ENCODE data around the gene TSPAN10. TPM values are rescaled to one million over a fixed set of nuclear protein-coding genes. Genes with fewer than 3 reads are reported as not detected.

The TSPAN10 gene
- total and polyA plus RNA-seq, 2 of the 13 experiments (the other 11 are each of a cell fraction or from before 2014, with no cell fraction given): 0.54 to 0.75 TPM

- TF ChIP-seq EZH2 (conservative IDR thresholded peaks at IDR 0.05; ENCODE audit: low read depth, low read length) (no peak), BRCA1 (CRISPR knock-in tag; IDR thresholded peaks at IDR 0.05) (peak; percentile 55; the same call in 1 of the 2 replicates), HMGXB4 (CRISPR knock-in tag; IDR thresholded peaks at IDR 0.05; ENCODE audit: borderline replicate concordance in 1 of 2, low read depth in 1 of 2) (peak; percentile 80 to 89; a peak in 3 of 4 replicates), ZBTB44 (CRISPR knock-in tag; IDR thresholded peaks at IDR 0.05) (no peak; the same call in 1 of the 2 replicates), RAD51 (IDR thresholded peaks at IDR 0.05; ENCODE audit: borderline replicate concordance) (no peak), HNRNPUL1 (IDR thresholded peaks at IDR 0.05; ENCODE audit: low read depth, low read length) (no peak; the same call in 1 of the 2 replicates), ZNF724P (CRISPR knock-in tag; IDR thresholded peaks at IDR 0.05; ENCODE audit: borderline replicate concordance) (peak; percentile 86; the same call in 1 of the 2 replicates), CREB1 (IDR thresholded peaks at IDR 0.05) (peak; percentile 79), CREB1 (CRISPR knock-in tag; IDR thresholded peaks at IDR 0.05) (no peak), MAFF (IDR thresholded peaks at IDR 0.05; ENCODE audit: low read depth, low read length) (no peak), ATF1 (CRISPR knock-in tag; IDR thresholded peaks at IDR 0.05) (no peak), ISX (CRISPR knock-in tag; conservative IDR thresholded peaks at IDR 0.05) (0 out of 2 replicates have a peak, but pooled peaks have one; percentile 41), THAP11 (CRISPR knock-in tag; IDR thresholded peaks at IDR 0.05) (peak; percentile 95), ZNF138 (CRISPR knock-in tag; IDR thresholded peaks at IDR 0.05; ENCODE audit: low read depth) (peak; percentile 99), FOSL2 (CRISPR knock-in tag; IDR thresholded peaks at IDR 0.05) (peak; percentile 39; the same call in 1 of the 2 replicates), ESRRA (CRISPR knock-in tag; IDR thresholded peaks at IDR 0.05; ENCODE audit: low read depth) (peak; percentile 68), SAFB2 (CRISPR knock-in tag; IDR thresholded peaks at IDR 0.05; ENCODE audit: borderline replicate concordance, low read depth) (no peak), UBTF (CRISPR knock-in tag; IDR thresholded peaks at IDR 0.05) (peak; percentile 87; the same call in 1 of the 2 replicates), ZNF562 (CRISPR knock-in tag; IDR thresholded peaks at IDR 0.05; ENCODE audit: borderline replicate concordance) (no peak), NCOA2 (CRISPR knock-in tag; IDR thresholded peaks at IDR 0.05) (0 out of 2 replicates have a peak, but pooled peaks have one; percentile 17), ZNF256 (CRISPR knock-in tag; conservative IDR thresholded peaks at IDR 0.05) (0 out of 2 replicates have a peak, but pooled peaks have one; percentile 25), HNF4A (CRISPR knock-in tag; IDR thresholded peaks at IDR 0.05) (0 out of 2 replicates have a peak, but pooled peaks have one; percentile 14)
Measured at GRCh38 chr17:81666342-81667191, 29.6 kb downstream of the TSPAN10 start, which contains the start of the genes CCDC137 and OXLD1 (continued).

All from HepG2 (cell line).